Neural cell (in vitro differentiated cells): ENCODE results near the gene HNRNPUL1. TPM values are rescaled to one million over a fixed set of nuclear protein-coding genes. Genes with fewer than 3 reads are reported as not detected.
"Not testable (repeated sequence)": the region's sequence is repeated elsewhere in the genome, so short reads cannot be mapped to it uniquely, and the experiment has no call there.

Experiments
- H2AFZ ChIP-seq: fragments of 200-600, 300-800 bp; sonication (generic), shearing (Covaris generic); 2 replicates; pipeline ENCODE4 v1.6.0; 2014; ENCODE audit warnings: low read depth, mild to moderate bottlenecking, antibody characterized with exemption, low read length, moderate library complexity
- H3F3A ChIP-seq: fragments of 200-600 bp; shearing (Covaris generic); 2 replicates; pipeline ENCODE4 v1.6.1; 2016; ENCODE audit warnings: mild to moderate bottlenecking, moderate library complexity, mixed read lengths, antibody characterized with exemption, low read length; ENCODE audit not compliant: insufficient read depth, poor library complexity, severe bottlenecking
- H3K27ac ChIP-seq: fragments of 200-600, 300-800 bp; sonication (generic), shearing (Covaris generic); 2 replicates; pipeline ENCODE4 v1.5.1; 2014; ENCODE audit warnings: mild to moderate bottlenecking, low read length, moderate library complexity
- H3K27me3 ChIP-seq: fragments of 300-800, 200-600 bp; sonication (generic), shearing (Covaris generic); 2 replicates; pipeline ENCODE4 v1.6.0; 2014; ENCODE audit warnings: mild to moderate bottlenecking, low read depth, low read length, moderate library complexity; ENCODE audit not compliant: insufficient read depth
- H3K36me3 ChIP-seq: fragments of 300-800, 200-600 bp; sonication (generic), shearing (Covaris generic); 2 replicates; pipeline ENCODE4 v1.5.1; 2014; ENCODE audit warnings: mild to moderate bottlenecking, antibody characterized with exemption, low read length, moderate library complexity; ENCODE audit not compliant: insufficient read depth
- H3K4me2 ChIP-seq: fragments of 300-800, 200-600 bp; sonication (generic), shearing (Covaris generic); 2 replicates; pipeline ENCODE4 v1.6.0; 2014; ENCODE audit warnings: mild to moderate bottlenecking, low read length
- H3K4me3 ChIP-seq: fragments of 300-800, 200-600 bp; sonication (generic), shearing (Covaris generic); 2 replicates; pipeline ENCODE4 v1.5.1; 2014; ENCODE audit warnings: mild to moderate bottlenecking, low read length, moderate library complexity
- H3K79me2 ChIP-seq: fragments of 200-600 bp; shearing (Covaris generic); replicated peaks from 2 replicates; pipeline ENCODE4 v1.6.0; 2014; ENCODE audit warnings: mild to moderate bottlenecking, low read length, moderate library complexity; ENCODE audit not compliant: insufficient read depth
- H3K9ac ChIP-seq: fragments of 300-800, 200-600 bp; sonication (generic), shearing (Covaris generic); 2 replicates; pipeline ENCODE4 v1.6.1; 2016; ENCODE audit warnings: mild to moderate bottlenecking, low read length, mixed read lengths
- H3K9me2 ChIP-seq: fragments of 200-600 bp; shearing (Covaris generic); 2 replicates; pipeline ENCODE4 v1.6.1; 2016; ENCODE audit warnings: mild to moderate bottlenecking, low read length, mixed read lengths; ENCODE audit not compliant: insufficient read depth
- H3K9me3 ChIP-seq: fragments of 200-600, 300-800 bp; sonication (generic), shearing (Covaris generic); 2 replicates; pipeline ENCODE4 v1.6.1; 2016; ENCODE audit warnings: mild to moderate bottlenecking, mixed run types, low read length, moderate library complexity, mixed read lengths
- H4K20me1 ChIP-seq: fragments of 200-600 bp; shearing (Covaris generic); 2 replicates; pipeline ENCODE4 v1.6.1; 2016; ENCODE audit warnings: mild to moderate bottlenecking, mixed run types; ENCODE audit not compliant: insufficient read depth
- CTCF ChIP-seq: fragments of 450-650 bp; IDR thresholded peaks from 2 replicates; pipeline ENCODE4 v1.5.1; 2014; ENCODE audit warnings: antibody characterized with exemption, mild to moderate bottlenecking, moderate library complexity; ENCODE audit not compliant: poor library complexity, severe bottlenecking
- EP300 ChIP-seq: fragments of 450-650 bp; conservative IDR thresholded peaks from 2 replicates; pipeline ENCODE4 v1.6.1; 2014; ENCODE audit warnings: antibody characterized with exemption, mild to moderate bottlenecking, moderate library complexity; ENCODE audit not compliant: poor library complexity, severe bottlenecking
- EZH2 ChIP-seq: fragments of 200-600, 300-800 bp; shearing (Covaris generic), sonication (generic); IDR thresholded peaks from 2 replicates; pipeline ENCODE4 v1.6.1; 2014; ENCODE audit warnings: antibody characterized with exemption, low read length, borderline replicate concordance, mild to moderate bottlenecking; ENCODE audit not compliant: insufficient read depth, poor library complexity, severe bottlenecking
- MXI1 ChIP-seq: fragments of 450-650 bp; conservative IDR thresholded peaks from 2 replicates; pipeline ENCODE4 v1.6.1; 2014; ENCODE audit warnings: antibody characterized with exemption, mild to moderate bottlenecking; ENCODE audit not compliant: poor library complexity, severe bottlenecking
- POLR2AphosphoS5 ChIP-seq: IDR thresholded peaks from 2 replicates; pipeline ENCODE4 v1.6.1; 2012
- RAD21 ChIP-seq: fragments of 450-650 bp; conservative IDR thresholded peaks from 2 replicates; pipeline ENCODE4 v1.6.1; 2014; ENCODE audit warnings: antibody characterized with exemption, mild to moderate bottlenecking, moderate library complexity
- REST ChIP-seq: IDR thresholded peaks from 2 replicates; pipeline ENCODE4 v1.6.1; 2012; ENCODE audit warnings: borderline replicate concordance
- SMC3 ChIP-seq: fragments of 450-650 bp; conservative IDR thresholded peaks from 2 replicates; pipeline ENCODE4 v1.6.1; 2014; ENCODE audit warnings: antibody characterized with exemption, mild to moderate bottlenecking, moderate library complexity; ENCODE audit not compliant: poor library complexity
- TAF1 ChIP-seq: IDR thresholded peaks from 2 replicates; pipeline ENCODE4 v1.6.1; 2012; ENCODE audit warnings: low read depth
- polyA plus RNA-seq: library from polyadenylated mRNA; depleted of rRNA; stranded (reverse); fragments of >200 nt; gene quantifications from 2 replicates; pipeline ENCODE4 v1.2.3, GENCODE V29; 2014

HNRNPUL1 gene
- polyA plus RNA-seq, 1 donor from 2014 or later: 34.6 TPM

DNA sequence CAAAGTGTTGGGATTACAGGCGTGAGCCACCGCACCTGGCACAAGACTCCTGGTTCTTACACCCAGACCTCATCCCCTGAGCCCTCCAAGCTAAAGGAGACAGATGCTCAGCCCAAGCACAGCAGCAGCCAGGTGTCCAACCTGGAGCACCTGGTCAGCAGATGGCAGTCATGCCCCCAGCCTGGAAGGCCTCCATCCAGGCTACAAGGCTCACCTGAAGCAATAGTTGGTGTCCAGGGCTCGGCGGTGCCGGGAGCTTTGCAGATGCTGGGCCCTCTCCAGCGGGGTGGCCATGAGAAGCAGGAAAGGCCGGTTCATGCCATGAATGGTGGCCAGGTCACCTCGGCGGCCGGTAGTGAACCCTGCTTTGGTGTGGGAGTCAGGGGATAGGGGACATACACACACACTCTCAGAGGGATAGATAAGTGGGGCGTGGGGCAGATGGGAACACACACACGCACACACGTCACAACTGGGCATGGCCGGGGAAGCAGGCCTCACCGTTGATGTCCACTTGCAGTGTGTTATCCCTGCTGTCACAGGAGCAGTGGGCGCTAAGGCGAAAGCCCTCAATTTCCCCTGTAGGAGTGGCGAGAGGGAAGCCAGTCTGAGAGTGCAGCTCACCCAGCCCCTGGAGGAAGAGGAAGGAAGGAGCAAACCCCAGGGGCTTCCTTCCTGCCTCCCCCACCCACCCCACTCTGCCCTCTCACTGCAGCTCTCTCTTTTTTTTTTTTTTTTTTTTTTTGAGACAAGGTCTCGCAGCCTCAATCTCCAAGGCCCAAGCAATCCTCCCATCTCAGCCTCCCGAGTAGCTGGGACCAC is 77.7 kb downstream of the HNRNPUL1 start:
- TF ChIP-seq REST: no peak
- TF ChIP-seq RAD21: no peak
- TF ChIP-seq TAF1: no peak
- TF ChIP-seq MXI1: no peak
- TF ChIP-seq POLR2AphosphoS5: no peak
- no peak for TF ChIP-seq EP300
- no peak for TF ChIP-seq SMC3
- no peak for TF ChIP-seq CTCF
- Histone ChIP-seq H3K9ac (no peak overlapping the region), H3K79me2 (no peaks in the 10 kb centered on the region), H2AFZ (no peak overlapping the region), H3F3A (no peaks in the 10 kb centered on the region), H3K27ac (no peak overlapping the region), H3K9me3 (no peaks in the 10 kb centered on the region), H3K4me2 (no peak overlapping the region), H3K9me2 (no peaks in the 10 kb centered on the region), H3K4me3 (no peak overlapping the region), H3K36me3 (no peaks in the 10 kb centered on the region), H4K20me1 (no peaks in the 10 kb centered on the region), H3K27me3 (no peaks in the 10 kb centered on the region)

DNA sequence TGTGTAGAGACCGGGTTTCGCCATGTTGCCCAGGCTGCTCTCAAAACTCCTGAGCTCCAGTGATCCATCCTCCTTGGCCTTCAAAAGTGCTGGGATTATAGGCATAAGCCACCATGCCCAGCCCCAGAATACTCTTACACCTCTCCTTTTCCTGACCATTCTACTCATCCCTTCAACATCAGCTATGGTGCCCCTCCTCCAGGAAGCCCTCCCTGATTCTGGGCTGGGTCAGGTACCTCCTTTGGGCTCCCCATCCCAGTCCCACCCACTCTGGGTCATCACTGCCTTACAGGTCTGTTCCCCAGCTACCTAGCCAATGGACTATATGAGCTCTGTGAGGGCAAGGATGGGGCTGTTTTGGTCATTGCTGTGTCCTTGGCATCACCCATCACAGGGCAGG is 80.0 kb downstream of the HNRNPUL1 start:
- Histone ChIP-seq H3K79me2 (no peaks in the 10 kb centered on the region), H3K36me3 (no peaks in the 10 kb centered on the region), H3K9ac (no peak overlapping the region), H3F3A (no peaks in the 10 kb centered on the region), H3K27ac (no peak overlapping the region), H4K20me1 (no peaks in the 10 kb centered on the region), H2AFZ (no peak overlapping the region), H3K9me2 (no peaks in the 10 kb centered on the region), H3K4me2 (no peak overlapping the region), H3K4me3 (no peak overlapping the region), H3K27me3 (no peaks in the 10 kb centered on the region), H3K9me3 (no peaks in the 10 kb centered on the region)
- TF ChIP-seq SMC3 (no peak), EZH2 (no peak), REST (no peak), MXI1 (no peak)

DNA sequence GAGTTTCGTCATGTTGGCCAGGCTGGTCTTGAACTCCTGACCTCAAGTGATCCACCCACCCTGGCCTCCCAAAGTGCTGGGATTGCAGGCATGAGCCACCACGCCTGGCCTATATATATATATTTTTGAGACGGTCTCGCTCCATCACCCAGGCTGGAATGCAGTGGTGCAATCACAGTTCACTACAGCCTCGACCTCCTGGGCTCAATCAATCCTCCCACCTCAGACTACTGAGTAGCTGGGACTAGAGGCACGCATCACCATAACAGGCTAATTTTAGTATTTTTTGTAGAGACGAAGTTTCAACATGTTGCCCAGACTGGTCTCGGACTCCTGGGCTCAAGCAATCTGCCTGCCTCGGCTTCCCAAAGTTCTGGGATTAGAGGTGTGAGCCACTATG is 82.7 kb downstream of the HNRNPUL1 start:
- H3K36me3 ChIP-seq, H3K27ac ChIP-seq, H3K4me2 ChIP-seq, H2AFZ ChIP-seq, H3K9ac ChIP-seq, H3F3A ChIP-seq, H3K4me3 ChIP-seq, H3K9me3 ChIP-seq, H3K9me2 ChIP-seq, H3K79me2 ChIP-seq, H4K20me1 ChIP-seq: not testable (repeated sequence)
- H3K27me3 ChIP-seq: peaks cover 25% of the 10 kb centered on the region
